GM12892 (cell line): ENCODE data around the gene MYCT1.

Experiments used
- POLR2A ChIP-seq: IDR thresholded peaks from 2 replicates; pipeline ENCODE4 v1.6.1; 2011; ENCODE audit warnings: low read depth, low read length, control low read depth
- POLR2AphosphoS5 ChIP-seq: IDR thresholded peaks from 2 replicates; pipeline ENCODE4 v1.6.1; 2011; ENCODE audit warnings: low read depth, low read length, control low read depth
- TAF1 ChIP-seq: IDR thresholded peaks from 2 replicates; pipeline ENCODE4 v1.6.1; 2011; ENCODE audit warnings: low read depth, mild to moderate bottlenecking, control low read depth, low read length, borderline replicate concordance

DNA sequence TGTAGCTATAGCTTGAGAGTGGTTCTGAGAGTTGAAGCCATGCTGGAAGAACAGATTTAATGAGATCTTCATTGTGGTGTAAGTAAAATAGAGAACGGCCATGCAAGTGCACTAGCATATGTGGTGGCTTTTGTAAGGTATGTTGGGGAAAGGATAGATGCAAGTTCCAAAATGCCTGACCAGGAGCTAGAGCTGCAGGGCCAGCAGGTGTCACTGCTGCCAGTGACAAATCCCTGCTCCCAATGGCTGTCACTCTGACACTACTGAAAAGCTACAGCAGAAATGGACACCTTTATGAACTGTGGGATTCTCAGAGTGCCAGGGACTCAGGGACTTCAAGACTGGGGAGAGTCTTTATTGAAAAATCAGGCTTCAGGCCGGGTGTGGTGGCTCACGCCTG, 29.8 kb downstream of the MYCT1 start:
- TF ChIP-seq POLR2AphosphoS5 (no peak), POLR2A (no peak), TAF1 (no peak)
